Smooth muscle cell (in vitro differentiated cells): ENCODE measurements around the gene CNIH3. TPM values are rescaled to one million over a fixed set of nuclear protein-coding genes. Genes with fewer than 3 reads are reported as not detected.

Source experiments
- DNase-seq: peaks from one replicate; lab custom pipeline; 2025; ENCODE audit not compliant: unreplicated experiment; lab: John Stamatoyannopoulos, UW
- H2AFZ ChIP-seq: fragments of 200-600 bp; sonication (generic); 2 replicates; pipeline ENCODE4 v1.6.0; 2016; ENCODE audit warnings: antibody characterized with exemption, low read depth, mild to moderate bottlenecking
- H3F3A ChIP-seq: fragments of 200-600 bp; sonication (generic); 2 replicates; pipeline ENCODE4 v1.6.0; 2017; ENCODE audit warnings: antibody characterized with exemption, low read depth
- H3K27ac ChIP-seq: fragments of 200-600 bp; sonication (generic); 2 replicates; pipeline ENCODE4 v1.5.1; 2016; ENCODE audit warnings: low read depth, mild to moderate bottlenecking
- H3K27me3 ChIP-seq: fragments of 200-600 bp; sonication (generic); 2 replicates; pipeline ENCODE4 v1.6.1; 2016; ENCODE audit warnings: low read depth, mild to moderate bottlenecking
- H3K36me3 ChIP-seq: fragments of 200-600 bp; sonication (generic); 2 replicates; pipeline ENCODE4 v1.5.1; 2016; ENCODE audit warnings: low read depth
- H3K4me1 ChIP-seq: fragments of 200-600 bp; sonication (generic); 2 replicates; pipeline ENCODE4 v1.5.1; 2016; ENCODE audit warnings: low read depth
- H3K4me2 ChIP-seq: fragments of 200-600 bp; sonication (generic); 2 replicates; pipeline ENCODE4 v1.6.0; 2016; ENCODE audit warnings: mild to moderate bottlenecking
- H3K4me3 ChIP-seq: fragments of 200-600 bp; sonication (generic); 2 replicates; pipeline ENCODE4 v1.5.1; 2016; ENCODE audit warnings: mild to moderate bottlenecking
- H3K79me2 ChIP-seq: fragments of 200-600 bp; sonication (generic); 2 replicates; pipeline ENCODE4 v1.6.0; 2016; ENCODE audit warnings: low read depth, mild to moderate bottlenecking
- H3K9ac ChIP-seq: fragments of 200-600 bp; sonication (generic); 2 replicates; pipeline ENCODE4 v1.6.0; 2016; ENCODE audit warnings: low read depth
- H3K9me3 ChIP-seq: fragments of 200-600 bp; sonication (generic); replicated peaks from 2 replicates; pipeline ENCODE4 v1.5.1; 2016; ENCODE audit warnings: low read depth
- H4K20me1 ChIP-seq: fragments of 200-600 bp; sonication (generic); 2 replicates; pipeline ENCODE4 v1.6.0; 2016; ENCODE audit warnings: low read depth
- CTCF ChIP-seq: fragments of 200-600 bp; sonication (generic); IDR thresholded peaks from 2 replicates; pipeline ENCODE4 v1.5.1; 2017; ENCODE audit warnings: borderline replicate concordance, mild to moderate bottlenecking, antibody characterized with exemption; ENCODE audit not compliant: insufficient read depth, poor library complexity, severe bottlenecking
- WGBS: methylation state at CpG from one replicate; pipeline ENCODE4 v1.1.7; 2016; ENCODE audit warnings: low lambda C conversion rate; 5-methylcytosine and 5-hydroxymethylcytosine counted together
- polyA plus RNA-seq: library from polyadenylated mRNA; unstranded; fragments of >200 nt; fragmentation: Nextera tagmentation; extraction: Ambion mirVana; gene quantifications from 2 replicates; pipeline ENCODE4 v1.2.1, GENCODE V29; 2016
- total RNA-seq: library from RNA; depleted of rRNA; stranded (reverse); fragments of >200 nt; gene quantifications from 2 replicates; pipeline ENCODE4 v1.2.3, GENCODE V29; 2014

The CNIH3 gene
- total and polyA plus RNA-seq, 2 experiments from 2014 or later: 6.6 to 8.0 TPM

- Histone ChIP-seq H3K4me3 (no peak overlapping the region), H3K4me2 (no peak overlapping the region), H3K79me2 (no peaks in the 10 kb centered on the region), H3K27me3 (no peaks in the 10 kb centered on the region), H3K9ac (no peak overlapping the region), H3K36me3 (no peaks in the 10 kb centered on the region), H3F3A (no peaks in the 10 kb centered on the region), H3K9me3 (no peaks in the 10 kb centered on the region), H3K4me1 (peaks cover 15% of the 10 kb centered on the region), H3K27ac (no peak overlapping the region), H4K20me1 (no peaks in the 10 kb centered on the region), H2AFZ (no peak overlapping the region)
- no peak for TF ChIP-seq CTCF
- WGBS: 100% methylated on average over 1 of the region's 1 CpG
- no peak for DNase-seq
Observed at GRCh38 chr1:224591326-224591725, 24.8 kb upstream of the CNIH3 start.

GRCh38 chr1:224592636-224593582, 23.2 kb upstream of the CNIH3 start:
- Histone ChIP-seq H3K9me3 (no peaks in the 10 kb centered on the region), H3K9ac (no peak overlapping the region), H3K4me1 (peaks cover 15% of the 10 kb centered on the region), H3F3A (no peaks in the 10 kb centered on the region), H3K4me2 (no peak overlapping the region), H2AFZ (no peak overlapping the region), H3K4me3 (no peak overlapping the region), H3K27ac (no peak overlapping the region), H3K27me3 (no peaks in the 10 kb centered on the region), H4K20me1 (no peaks in the 10 kb centered on the region), H3K36me3 (no peaks in the 10 kb centered on the region), H3K79me2 (no peaks in the 10 kb centered on the region)
- no peak for DNase-seq
- 63% methylated on average over 6 of the region's 6 CpGs for WGBS
- TF ChIP-seq CTCF: no peak

GRCh38 chr1:224594360-224594759, 21.8 kb upstream of the CNIH3 start:
- Histone ChIP-seq H3K27ac (no peak overlapping the region), H4K20me1 (no peaks in the 10 kb centered on the region), H3K4me1 (peaks cover 2% of the 10 kb centered on the region), H3F3A (no peaks in the 10 kb centered on the region), H3K79me2 (no peaks in the 10 kb centered on the region), H3K9me3 (no peaks in the 10 kb centered on the region), H3K4me2 (no peak overlapping the region), H3K4me3 (no peak overlapping the region), H3K9ac (no peak overlapping the region), H3K27me3 (no peaks in the 10 kb centered on the region), H2AFZ (no peak overlapping the region), H3K36me3 (no peaks in the 10 kb centered on the region)
- no peak for TF ChIP-seq CTCF
- 85% methylated on average over 3 of the region's 3 CpGs for WGBS
- DNase-seq: no peak

- no peaks in the 10 kb centered on the region for H3K36me3 ChIP-seq
- no peak for TF ChIP-seq CTCF
- no peak overlapping the region for H3K4me3 ChIP-seq
- DNase-seq: no peak
- H3K9me3 ChIP-seq: no peaks in the 10 kb centered on the region
- no peaks in the 10 kb centered on the region for H3F3A ChIP-seq
- H3K9ac ChIP-seq: no peak overlapping the region
- H3K27me3 ChIP-seq: no peaks in the 10 kb centered on the region
- no peak overlapping the region for H3K27ac ChIP-seq
- no peaks in the 10 kb centered on the region for H3K79me2 ChIP-seq
- no peaks in the 10 kb centered on the region for H3K4me1 ChIP-seq
- no peaks in the 10 kb centered on the region for H4K20me1 ChIP-seq
- H3K4me2 ChIP-seq: no peak overlapping the region
- H2AFZ ChIP-seq: no peak overlapping the region
Observed at GRCh38 chr1:224594851-224595250, 21.3 kb upstream of the CNIH3 start.
